Activated T-helper 2 cell treated with anti-CD3 and anti-CD28 coated beads, Interferon-gamma antibody, Interleukin-2, Interleukin-4, amounts not matched to agents 10 μg/mL and 5 μg/mL and 100 μg/mL, durations not matched to agents 14 hours and 24 hours and 36 hours (primary cell): ENCODE measurements around the gene ALOX15. TPM values are rescaled to one million over a fixed set of nuclear protein-coding genes. Genes with fewer than 3 reads are reported as not detected.
"Not testable (repeated sequence)": the region's sequence is repeated elsewhere in the genome, so short reads cannot be mapped to it uniquely, and the experiment has no call there.

ENCODE experiments used
- DNase-seq: peaks from one replicate; pipeline ENCODE4 v3.0.0; 2021; ENCODE audit warnings: low spot score
- H3K27ac Mint-ChIP-seq: one replicate; pipeline ENCODE4 v1.8.0; 2021; ENCODE audit warnings: mixed read lengths
- H3K27me3 Mint-ChIP-seq: one replicate; pipeline ENCODE4 v1.8.0; 2021; ENCODE audit warnings: low read depth, mixed read lengths
- H3K36me3 Mint-ChIP-seq: one replicate; pipeline ENCODE4 v1.8.0; 2021; ENCODE audit warnings: low read depth, mixed read lengths
- H3K4me1 Mint-ChIP-seq: one replicate; pipeline ENCODE4 v1.8.0; 2021; ENCODE audit warnings: low read depth, mixed read lengths
- H3K4me3 Mint-ChIP-seq: one replicate; pipeline ENCODE4 v1.8.0; 2021; ENCODE audit warnings: low read depth, mild to moderate bottlenecking, moderate library complexity, mixed read lengths
- H3K9me3 Mint-ChIP-seq: one replicate; pipeline ENCODE4 v1.8.0; 2021; ENCODE audit warnings: mixed read lengths
- intact Hi-C: fragments of 100-400 bp; cut with micrococcal nuclease; formaldehyde crosslinking; loops from one replicate; pipeline ENCODE4 v1.15.1; 2023
- total RNA-seq: library from RNA; stranded (reverse); gene quantifications from 2 replicates; pipeline ENCODE4 v1.2.3, GENCODE V29; 2022

The ALOX15 gene
- total RNA-seq, 1 donor from 2014 or later, result not detected

- no peak overlapping the region for H3K4me3 Mint-ChIP-seq
- DNase-seq, result no peak
- no peak overlapping the region for H3K27ac Mint-ChIP-seq
- H3K27me3 Mint-ChIP-seq, result peaks cover 1% of the 10 kb centered on the region
- intact Hi-C loops, result no loop called here
- H3K4me1 Mint-ChIP-seq, result no peaks in the 10 kb centered on the region
- H3K9me3 Mint-ChIP-seq, result no peaks in the 10 kb centered on the region
- peaks cover 64% of the 10 kb centered on the region for H3K36me3 Mint-ChIP-seq
Observed at GRCh38 chr17:4672055-4672630, 30.7 kb upstream of the ALOX15 start.

DNA sequence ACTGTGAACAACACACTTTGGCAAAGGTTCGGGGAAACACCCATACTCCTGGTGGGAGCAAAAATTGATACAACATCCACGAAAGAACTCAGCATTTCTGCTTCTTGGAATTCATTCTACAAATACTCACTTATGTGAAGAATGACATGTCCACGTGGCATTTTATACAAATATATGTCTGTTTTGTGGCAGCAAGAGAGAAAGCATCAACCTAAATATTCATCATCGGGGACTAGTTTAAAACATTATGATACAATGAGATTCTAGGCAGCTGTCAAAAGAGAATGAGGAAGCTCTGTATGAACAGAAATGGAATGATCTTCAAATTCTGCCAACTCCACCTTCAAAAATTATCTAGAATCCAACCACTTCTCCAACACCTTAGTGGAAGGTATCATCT, 25.7 kb upstream of the ALOX15 start:
- peaks cover 3% of the 10 kb centered on the region for H3K4me1 Mint-ChIP-seq
- H3K9me3 Mint-ChIP-seq, result no peaks in the 10 kb centered on the region
- no peak overlapping the region for H3K4me3 Mint-ChIP-seq
- DNase-seq, result no peak
- H3K27ac Mint-ChIP-seq, result no peak overlapping the region
- H3K36me3 Mint-ChIP-seq, result peaks cover 26% of the 10 kb centered on the region
- H3K27me3 Mint-ChIP-seq, result peaks cover 4% of the 10 kb centered on the region
- intact Hi-C loops, result no loop called here

DNA sequence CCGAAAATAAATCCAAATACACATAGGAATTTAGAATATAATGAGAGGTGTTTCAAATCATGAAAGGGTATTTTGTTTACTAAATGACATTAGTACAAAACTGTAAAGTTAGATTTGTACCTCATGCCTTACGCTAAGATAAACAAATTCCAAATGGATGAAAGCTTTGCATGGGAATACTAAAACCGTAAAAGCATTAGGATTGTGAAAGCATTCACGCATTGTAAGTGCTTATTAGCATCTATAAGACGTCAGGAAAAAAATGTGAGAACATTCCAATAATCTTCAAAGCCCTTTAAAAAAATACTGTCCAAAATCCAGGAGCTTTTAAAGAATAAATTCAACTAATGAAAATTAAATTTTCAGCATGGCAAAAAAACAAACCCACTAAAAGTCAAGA, 24.8 kb upstream of the ALOX15 start:
- no peak for DNase-seq
- intact Hi-C loops, result no loop called here
- Mint-ChIP-seq H3K36me3 (peaks cover 19% of the 10 kb centered on the region), H3K27ac (no peak overlapping the region), H3K9me3 (no peaks in the 10 kb centered on the region), H3K4me3 (no peak overlapping the region), H3K27me3 (peaks cover 4% of the 10 kb centered on the region), H3K4me1 (peaks cover 5% of the 10 kb centered on the region)

DNA sequence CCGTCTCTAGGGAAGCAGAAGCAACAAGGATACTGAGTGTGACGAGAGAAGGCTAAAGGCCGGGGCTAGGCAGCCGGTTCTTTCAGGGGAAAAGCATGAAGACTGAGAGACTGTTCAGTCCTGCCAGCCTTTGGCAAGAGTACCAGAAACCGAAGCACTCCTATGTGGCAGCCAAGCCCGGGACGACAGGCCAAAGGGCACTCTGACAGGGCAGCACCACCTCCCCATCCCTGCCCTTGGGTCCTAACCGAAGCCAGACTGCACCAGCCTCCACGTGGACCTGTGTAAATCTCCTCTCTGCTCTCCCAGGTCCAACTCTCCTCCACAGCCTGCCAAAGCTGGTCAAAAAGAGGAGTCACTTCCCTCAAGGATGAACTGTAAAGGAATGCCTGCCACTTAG, 23.5 kb upstream of the ALOX15 start:
- Mint-ChIP-seq H3K4me3 (no peak overlapping the region), H3K9me3 (no peaks in the 10 kb centered on the region), H3K36me3 (peaks cover 6% of the 10 kb centered on the region), H3K27ac (no peak overlapping the region), H3K27me3 (peaks cover 4% of the 10 kb centered on the region), H3K4me1 (peaks cover 5% of the 10 kb centered on the region)
- DNase-seq, result no peak
- intact Hi-C loops, result no loop called here

DNA sequence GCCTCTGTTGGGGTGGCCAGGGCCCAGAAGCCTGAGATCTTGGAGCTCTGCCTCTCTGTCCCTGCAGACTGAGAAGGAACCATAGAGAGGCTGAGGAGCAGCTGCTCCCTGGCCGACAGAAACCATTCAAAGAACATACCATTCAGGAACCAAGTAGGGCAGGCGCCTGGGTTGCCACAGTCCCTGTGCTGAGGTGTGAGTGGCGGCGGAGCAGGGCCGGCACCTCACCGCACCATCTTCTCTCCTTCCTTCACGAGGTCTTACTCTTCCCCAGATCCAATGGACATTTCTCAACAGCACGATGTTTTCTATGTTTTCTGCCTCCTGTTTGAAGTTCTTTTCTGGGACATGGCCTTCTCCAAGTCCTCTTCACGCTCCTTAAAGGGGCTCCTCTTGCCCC, 22.8 kb upstream of the ALOX15 start:
- Mint-ChIP-seq H3K27me3 (peaks cover 6% of the 10 kb centered on the region), H3K4me3 (no peak overlapping the region), H3K4me1 (peaks cover 8% of the 10 kb centered on the region), H3K9me3 (no peaks in the 10 kb centered on the region), H3K27ac (no peak overlapping the region), H3K36me3 (no peaks in the 10 kb centered on the region)
- intact Hi-C loops, result no loop called here
- no peak for DNase-seq

DNA sequence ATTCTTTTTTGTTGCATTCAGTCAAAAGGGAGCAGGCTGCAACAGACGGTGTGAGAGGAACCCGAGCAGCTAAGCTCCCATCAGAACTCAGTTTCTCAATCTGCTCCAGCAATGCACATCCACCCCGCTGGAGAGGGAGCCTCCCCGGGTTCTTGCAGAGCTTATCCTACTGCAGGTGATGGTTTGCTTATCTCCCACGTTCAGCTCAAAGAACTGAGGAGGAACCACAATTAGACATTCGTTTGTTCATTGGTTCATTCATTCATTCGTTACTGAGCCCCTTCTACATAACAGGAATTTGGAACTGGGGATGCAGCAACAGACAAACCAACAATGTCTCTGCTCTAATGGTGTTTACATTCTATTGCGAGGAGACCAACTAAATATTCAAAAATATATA, 22.2 kb upstream of the ALOX15 start:
- DNase-seq, result no peak
- H3K27me3 Mint-ChIP-seq, result peaks cover 6% of the 10 kb centered on the region
- H3K27ac Mint-ChIP-seq, result no peak overlapping the region
- H3K36me3 Mint-ChIP-seq, result no peaks in the 10 kb centered on the region
- H3K4me3 Mint-ChIP-seq, result no peak overlapping the region
- intact Hi-C loops, result no loop called here
- H3K4me1 Mint-ChIP-seq, result peaks cover 12% of the 10 kb centered on the region
- H3K9me3 Mint-ChIP-seq, result no peaks in the 10 kb centered on the region

- H3K9me3 Mint-ChIP-seq, result no peaks in the 10 kb centered on the region
- peak overlapping the region; percentile 15 for H3K4me3 Mint-ChIP-seq
- no peaks in the 10 kb centered on the region for H3K36me3 Mint-ChIP-seq
- H3K27ac Mint-ChIP-seq, result peak overlapping the region; percentile 87
- no peak for DNase-seq
- peaks cover 24% of the 10 kb centered on the region for H3K4me1 Mint-ChIP-seq
- intact Hi-C loops, result loop anchor here (2.0 to 5.0 kb wide), 2 partner anchors 20 to 44 kb away; partner anchors contain the start of gene PELP1
- H3K27me3 Mint-ChIP-seq, result peaks cover 2% of the 10 kb centered on the region
Observed at GRCh38 chr17:4658478-4659305, 17.2 kb upstream of the ALOX15 start.

- Mint-ChIP-seq H3K4me3 (peak overlapping the region; percentile 37), H3K9me3 (no peaks in the 10 kb centered on the region), H3K27me3 (peaks cover 8% of the 10 kb centered on the region), H3K27ac (peak overlapping the region; percentile 83), H3K36me3 (no peaks in the 10 kb centered on the region), H3K4me1 (peaks cover 24% of the 10 kb centered on the region)
- DNase-seq, result no peak
- intact Hi-C loops, result loop anchor here (2.0 to 5.0 kb wide), 2 partner anchors 21 to 45 kb away; partner anchors contain the start of gene PELP1
Observed at GRCh38 chr17:4657678-4658077, 16.2 kb upstream of the ALOX15 start.

DNA sequence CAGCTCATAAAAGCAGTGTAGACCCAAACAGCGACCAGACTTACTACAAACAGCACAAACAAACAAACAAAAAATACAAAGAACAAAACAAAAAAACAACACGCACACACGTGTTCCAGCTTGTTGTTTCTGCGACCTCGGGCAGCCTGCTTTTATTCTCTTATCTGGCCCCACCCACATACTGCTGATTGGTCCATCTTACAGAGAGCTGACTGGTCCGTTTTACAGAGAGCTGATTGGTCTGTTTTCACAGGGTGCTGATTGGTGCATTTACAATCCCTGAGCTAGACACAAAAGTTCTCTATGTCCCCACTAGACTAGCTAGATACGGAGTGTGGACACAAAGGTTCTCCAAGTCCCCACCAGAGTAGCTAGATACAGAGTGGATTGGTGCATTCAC, 14.5 kb upstream of the ALOX15 start:
- not testable (repeated sequence) for H3K9me3 Mint-ChIP-seq, DNase-seq, H3K4me3 Mint-ChIP-seq, H3K27me3 Mint-ChIP-seq, H3K27ac Mint-ChIP-seq, H3K36me3 Mint-ChIP-seq
- H3K4me1 Mint-ChIP-seq, result peaks cover 19% of the 10 kb centered on the region
- intact Hi-C loops, result loop anchor here (5.0 kb wide), 1 partner anchor 46 kb away; the partner anchor contains the start of gene PELP1

DNA sequence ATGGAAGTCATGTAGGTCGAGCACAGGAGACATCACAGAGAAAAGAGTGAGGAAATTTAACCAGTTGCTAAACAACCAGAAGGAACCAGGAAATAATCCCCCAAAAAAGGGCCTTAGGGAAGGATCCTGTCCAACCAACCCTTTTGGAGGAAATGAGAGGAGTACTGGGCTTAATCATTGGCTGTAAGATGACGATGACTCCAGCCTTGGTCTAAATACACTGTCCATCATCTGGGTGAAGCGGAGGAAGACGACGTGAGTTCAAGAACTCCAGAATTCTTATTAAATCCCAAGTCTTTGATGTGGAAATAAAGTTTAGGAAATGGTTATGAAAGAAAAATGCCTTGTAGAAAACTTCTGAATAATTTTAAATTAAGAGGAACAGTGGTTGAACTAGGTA, 11.5 kb upstream of the ALOX15 start:
- Mint-ChIP-seq H3K4me3 (no peak overlapping the region), H3K27me3 (peaks cover 23% of the 10 kb centered on the region), H3K27ac (no peak overlapping the region), H3K4me1 (peaks cover 7% of the 10 kb centered on the region), H3K9me3 (no peaks in the 10 kb centered on the region), H3K36me3 (no peaks in the 10 kb centered on the region)
- no peak for DNase-seq
- intact Hi-C loops, result no loop called here

DNA sequence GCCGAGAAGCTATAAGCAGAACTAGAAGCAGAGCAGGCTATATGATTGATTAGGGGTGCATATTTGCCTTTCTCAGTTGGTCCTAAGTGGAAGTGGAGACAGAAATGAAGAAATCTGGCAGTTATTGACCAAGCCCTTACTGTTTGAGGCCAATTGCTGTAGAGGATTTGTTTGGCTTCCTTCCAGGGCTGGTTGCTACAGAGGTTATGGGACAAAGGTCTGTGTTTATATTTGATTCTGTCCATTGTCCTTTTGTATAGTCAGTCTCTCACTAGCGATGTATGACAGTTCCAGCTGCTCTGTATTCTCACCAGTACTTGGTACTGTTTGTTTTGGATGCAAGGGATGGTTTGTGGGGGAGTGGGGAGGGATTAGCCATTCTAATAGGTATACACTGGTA, 7.3 kb upstream of the ALOX15 start:
- Mint-ChIP-seq H3K36me3 (no peaks in the 10 kb centered on the region), H3K9me3 (no peaks in the 10 kb centered on the region), H3K4me1 (no peaks in the 10 kb centered on the region), H3K27ac (no peak overlapping the region), H3K4me3 (no peak overlapping the region), H3K27me3 (peaks cover 45% of the 10 kb centered on the region)
- no peak for DNase-seq
- intact Hi-C loops, result no loop called here

DNA sequence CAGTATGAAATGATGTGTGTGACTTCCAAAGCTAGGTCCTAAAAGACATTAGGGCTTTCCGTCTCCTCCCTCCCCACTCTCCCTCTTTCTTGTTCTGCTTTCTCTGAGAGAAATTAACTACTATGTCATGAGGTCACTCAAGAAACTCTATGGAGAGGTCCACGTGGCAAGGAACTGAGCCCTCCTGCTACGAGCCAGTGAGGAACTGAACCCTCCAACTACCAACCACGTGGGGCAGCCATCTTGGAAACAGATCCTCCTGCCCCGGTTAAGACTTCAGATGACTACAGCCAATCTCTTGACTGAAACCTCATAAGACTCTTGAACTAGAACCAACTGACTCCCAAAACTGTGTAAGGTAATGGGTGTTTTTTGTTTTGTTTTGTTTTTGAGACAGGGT, 4.2 kb upstream of the ALOX15 start:
- no peak for DNase-seq
- Mint-ChIP-seq H3K36me3 (no peaks in the 10 kb centered on the region), H3K27ac (no peak overlapping the region), H3K9me3 (no peaks in the 10 kb centered on the region), H3K4me3 (no peak overlapping the region), H3K27me3 (peaks cover 65% of the 10 kb centered on the region), H3K4me1 (peaks cover 4% of the 10 kb centered on the region)
- intact Hi-C loops, result no loop called here

DNA sequence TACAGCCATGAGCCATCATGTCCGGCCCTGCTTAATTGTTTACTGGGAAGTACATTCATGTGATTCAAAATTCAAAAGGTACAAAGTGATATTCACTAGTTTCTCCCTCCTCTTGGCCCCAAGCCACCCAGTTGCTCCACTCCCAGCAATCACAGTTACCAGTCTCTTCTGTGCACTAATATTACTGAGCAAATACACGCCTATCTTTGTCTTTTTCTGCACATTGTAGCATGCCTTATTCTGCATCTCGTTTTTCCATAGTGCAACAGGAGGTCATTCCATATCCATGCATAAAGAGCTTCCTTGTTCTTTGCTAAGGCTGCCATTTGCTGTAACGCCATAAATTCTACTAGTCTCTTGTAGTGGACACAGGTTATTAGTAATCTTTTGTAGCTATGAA, 2.2 kb upstream of the ALOX15 start:
- H3K27ac Mint-ChIP-seq, result no peak overlapping the region
- H3K4me3 Mint-ChIP-seq, result no peak overlapping the region
- no peaks in the 10 kb centered on the region for H3K9me3 Mint-ChIP-seq
- peaks cover 65% of the 10 kb centered on the region for H3K27me3 Mint-ChIP-seq
- intact Hi-C loops, result no loop called here
- H3K4me1 Mint-ChIP-seq, result peaks cover 9% of the 10 kb centered on the region
- no peaks in the 10 kb centered on the region for H3K36me3 Mint-ChIP-seq
- DNase-seq, result no peak
